UCSD-AML1 (cell line): ENCODE results near the gene STAT2.

Source experiments
- DNase-seq: peaks from one replicate; lab custom pipeline; 2025; ENCODE audit not compliant: unreplicated experiment; lab: John Stamatoyannopoulos, UW

The STAT2 gene

DNA sequence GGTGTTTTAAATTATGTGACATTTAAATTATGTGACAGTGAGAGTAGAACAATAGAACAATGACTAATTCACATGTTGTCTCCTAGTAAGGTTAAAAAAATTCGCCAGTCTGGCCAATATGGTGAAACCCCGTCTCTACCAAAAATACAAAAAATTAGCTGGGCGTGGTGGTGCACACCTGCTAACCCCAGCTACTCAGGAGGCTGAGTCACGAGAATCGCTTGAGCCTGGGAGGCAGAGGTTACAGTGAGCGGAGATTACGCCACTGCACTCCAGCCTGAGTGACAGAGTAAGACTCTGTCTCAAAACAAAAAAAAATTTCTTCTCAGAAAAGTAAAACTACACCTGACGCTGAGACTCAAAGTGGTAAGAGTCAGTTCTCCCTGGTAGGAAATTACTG, 62.5 kb downstream of the STAT2 start:
- no peak for DNase-seq

- no peak for DNase-seq
These were observed 63.6 kb downstream of the STAT2 start for GRCh38 chr12:56296295-56296694.

GRCh38 chr12:56293795-56294194, 66.1 kb downstream of the STAT2 start:
- DNase-seq: no peak
